Fibroblast of pulmonary artery (primary cell): ENCODE results near the gene IL15.

Experiments used
- DNase-seq: peaks from one replicate; pipeline ENCODE4 v3.0.0-alpha.2; 2010; ENCODE audit warnings: low read depth
- H3K4me3 ChIP-seq: replicated peaks from 2 replicates; pipeline ENCODE4 v1.5.1; 2011; ENCODE audit warnings: low read depth, mild to moderate bottlenecking, control low read depth, low read length, moderate library complexity
- TF ChIP-seq, protein P1 (sequence below): IDR thresholded peaks from 2 replicates; pipeline ENCODE4 v1.5.1; 2011; ENCODE audit warnings: mild to moderate bottlenecking, control low read depth, low read length, inconsistent platforms; ENCODE audit errors: missing control alignments

Gene IL15

GRCh38 chr4:141636771-141637460, 533 bp downstream of the IL15 start:
- TF ChIP-seq, protein P1, sequence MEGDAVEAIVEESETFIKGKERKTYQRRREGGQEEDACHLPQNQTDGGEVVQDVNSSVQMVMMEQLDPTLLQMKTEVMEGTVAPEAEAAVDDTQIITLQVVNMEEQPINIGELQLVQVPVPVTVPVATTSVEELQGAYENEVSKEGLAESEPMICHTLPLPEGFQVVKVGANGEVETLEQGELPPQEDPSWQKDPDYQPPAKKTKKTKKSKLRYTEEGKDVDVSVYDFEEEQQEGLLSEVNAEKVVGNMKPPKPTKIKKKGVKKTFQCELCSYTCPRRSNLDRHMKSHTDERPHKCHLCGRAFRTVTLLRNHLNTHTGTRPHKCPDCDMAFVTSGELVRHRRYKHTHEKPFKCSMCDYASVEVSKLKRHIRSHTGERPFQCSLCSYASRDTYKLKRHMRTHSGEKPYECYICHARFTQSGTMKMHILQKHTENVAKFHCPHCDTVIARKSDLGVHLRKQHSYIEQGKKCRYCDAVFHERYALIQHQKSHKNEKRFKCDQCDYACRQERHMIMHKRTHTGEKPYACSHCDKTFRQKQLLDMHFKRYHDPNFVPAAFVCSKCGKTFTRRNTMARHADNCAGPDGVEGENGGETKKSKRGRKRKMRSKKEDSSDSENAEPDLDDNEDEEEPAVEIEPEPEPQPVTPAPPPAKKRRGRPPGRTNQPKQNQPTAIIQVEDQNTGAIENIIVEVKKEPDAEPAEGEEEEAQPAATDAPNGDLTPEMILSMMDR, result no peak
- peak; percentile 51 for DNase-seq
- H3K4me3 ChIP-seq, result peak overlapping the region; percentile 84

GRCh38 chr4:141637565-141637964, 1.2 kb downstream of the IL15 start:
- TF ChIP-seq, protein P1, result no peak
- peak overlapping the region; percentile 84 for H3K4me3 ChIP-seq
- no peak for DNase-seq

DNA sequence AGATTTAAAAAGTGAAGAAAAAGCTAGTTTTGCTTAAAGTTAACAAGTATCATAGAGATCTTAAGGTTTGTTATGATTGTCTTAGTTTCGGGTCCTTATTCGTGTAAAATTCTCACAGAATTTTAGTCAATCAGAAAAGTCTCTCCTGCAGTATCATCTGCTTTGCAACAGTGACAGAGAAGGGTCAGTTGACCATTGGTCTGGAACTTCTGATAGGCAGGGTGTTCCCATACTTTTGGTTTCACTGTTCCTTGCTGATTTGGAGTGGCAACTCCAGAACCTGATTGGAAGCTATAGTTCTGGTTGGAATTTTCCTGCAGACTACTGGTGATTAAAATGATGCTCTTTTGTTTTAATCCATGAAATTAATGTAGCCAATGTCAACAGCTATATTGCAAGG, 1.8 kb downstream of the IL15 start:
- no peak for DNase-seq
- TF ChIP-seq, protein P1, result no peak
- no peak overlapping the region for H3K4me3 ChIP-seq

DNA sequence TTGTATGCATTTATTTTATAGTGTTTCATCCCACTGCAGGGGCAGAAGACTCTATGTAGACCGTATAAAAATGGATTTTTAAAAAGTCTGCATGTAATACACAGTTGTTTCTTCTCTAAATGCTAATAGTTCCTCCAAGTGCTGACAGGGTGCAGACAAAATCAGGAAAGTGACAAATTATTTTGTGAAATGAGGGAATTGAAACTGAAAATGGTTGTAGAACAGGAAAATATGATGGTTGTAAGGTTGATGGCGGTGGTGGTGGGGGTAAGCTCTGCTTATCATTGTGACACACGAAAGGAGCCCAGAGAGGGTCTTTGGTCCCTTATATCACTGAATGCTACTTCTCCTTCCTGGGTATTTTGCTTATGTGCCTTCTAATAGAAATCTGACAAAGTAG, 4.3 kb downstream of the IL15 start:
- TF ChIP-seq, protein P1, result no peak
- DNase-seq, result no peak
- no peak overlapping the region for H3K4me3 ChIP-seq

- TF ChIP-seq, protein P1, result no peak
- no peak overlapping the region for H3K4me3 ChIP-seq
- no peak for DNase-seq
Observed at GRCh38 chr4:141642063-141642462, 5.7 kb downstream of the IL15 start.

GRCh38 chr4:141642711-141643110, 6.3 kb downstream of the IL15 start:
- TF ChIP-seq, protein P1, result no peak
- DNase-seq, result no peak
- H3K4me3 ChIP-seq, result no peak overlapping the region

- no peak for DNase-seq
- no peak overlapping the region for H3K4me3 ChIP-seq
- TF ChIP-seq, protein P1, result no peak
Observed at GRCh38 chr4:141643557-141643956, 7.2 kb downstream of the IL15 start.
